ENCODE measurements around the gene EPHA8. TPM values are rescaled to one million over a fixed set of nuclear protein-coding genes. Genes with fewer than 3 reads are reported as not detected.

Gene EPHA8
- total RNA-seq, 2 donors from 2014 or later, result not detected

DNA sequence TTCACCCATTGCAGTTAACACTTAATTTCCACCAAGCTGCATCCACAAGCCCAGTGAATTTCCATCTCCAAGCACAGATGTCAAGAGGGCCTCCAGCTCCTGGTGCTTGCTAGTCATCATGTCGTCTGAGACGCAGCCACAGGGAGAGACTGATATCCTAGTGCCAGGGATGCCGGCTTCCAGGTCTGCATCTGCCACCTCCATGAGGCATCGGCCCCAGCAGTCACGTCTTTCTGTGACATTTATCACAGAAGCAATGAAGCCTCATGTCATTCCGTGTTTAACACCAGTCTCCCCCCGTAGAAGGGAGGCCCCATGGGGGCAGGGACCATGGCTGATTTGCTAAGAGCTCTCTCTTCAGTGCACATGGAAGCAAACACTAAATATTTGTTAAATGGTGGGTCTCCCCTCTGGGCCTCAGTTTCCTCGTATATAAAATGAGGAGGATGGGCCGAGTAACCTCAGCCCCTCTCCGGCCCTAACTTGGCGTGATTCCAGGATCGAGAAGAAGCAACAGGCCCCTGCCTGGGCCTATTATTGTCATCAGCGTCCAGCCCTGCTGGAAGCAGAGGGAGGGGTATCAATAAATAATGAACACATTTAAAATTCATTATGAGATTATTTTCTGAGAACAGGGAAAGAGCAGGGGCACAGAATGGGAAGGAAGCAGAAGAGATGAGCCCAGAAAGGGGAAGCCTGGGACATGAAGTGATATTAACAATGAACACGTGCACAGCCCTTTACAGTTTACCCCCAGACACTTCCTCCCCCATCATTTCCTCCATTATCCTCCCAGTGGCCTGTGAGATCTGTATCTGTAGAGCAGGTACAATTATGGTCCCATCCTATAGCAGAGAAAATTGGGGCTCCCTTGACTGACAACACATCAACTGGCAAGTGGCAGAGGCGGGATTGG is 88.9 kb downstream of the EPHA8 start:
- Histone ChIP-seq H3K27ac (no peak overlapping the region), H3K9me3 (no peaks in the 10 kb centered on the region), H3K27me3 (no peaks in the 10 kb centered on the region), H3K4me1 (no peaks in the 10 kb centered on the region), H3K36me3 (no peaks in the 10 kb centered on the region), H3K4me3 (no peak overlapping the region)
- DNase-seq (ENCODE audit: low spot score), result no peak
- no peak for TF ChIP-seq CTCF (IDR thresholded peaks at IDR 0.05)

- peak; percentile 74 for DNase-seq (ENCODE audit: low spot score)
- H3K4me1 ChIP-seq, result no peaks in the 10 kb centered on the region
- H3K9me3 ChIP-seq, result no peaks in the 10 kb centered on the region
- H3K27ac ChIP-seq, result no peak within 1 kb of the TSS
- TF ChIP-seq CTCF (IDR thresholded peaks at IDR 0.05), result no peak
- H3K27me3 ChIP-seq, result no peaks in the 10 kb centered on the region
- no peaks in the 10 kb centered on the region for H3K36me3 ChIP-seq
- H3K4me3 ChIP-seq, result peak within 1 kb of the TSS; percentile 15 to 34
Measured at GRCh38 chr1:22652881-22653316, 89.6 kb downstream of the EPHA8 start, which contains the start of gene C1QB. TSS of gene C1QB (plus strand) at chr1:22653236. CDS start at chr1:22659463, 6,227 bp downstream.

Small RNA genes within 50 kb of the gene (microRNA-seq; reads per million reads assigned to microRNA genes)
- gene MIR6127 (ENCODE audit: borderline number of aligned reads in 2 of 2, borderline replicate concordance in 1 of 2), result 0 reads per million in 2 donors

Other genes starting within 250 kb of the EPHA8 start
- gene ZBTB40, start 111.6 kb upstream of the EPHA8 start, total RNA-seq, result 10 to 100 TPM; 10.4 to 12.5 TPM
- 100 to 1,000 TPM in 1 of 2 donors, 10 to 100 TPM in 1; 37.9 to 107 TPM for gene C1QA, start 73.1 kb downstream of the EPHA8 start, total RNA-seq
- 100 to 1,000 TPM in 1 of 2 donors, 10 to 100 TPM in 1; 31.4 to 126 TPM for gene C1QC, start 80.1 kb downstream of the EPHA8 start, total RNA-seq
- gene C1QB, start 89.7 kb downstream of the EPHA8 start, total RNA-seq, result 100 to 1,000 TPM in 1 of 2 donors, 10 to 100 TPM in 1; 82.5 to 262 TPM
- gene EPHB2, start 147.3 kb downstream of the EPHA8 start, total RNA-seq, result 1 to 10 TPM; 1.8 to 2.6 TPM

Measured in right atrium auricular region (tissue), 2 donors.